Mesenchymal stem cell (in vitro differentiated cells and primary cell): ENCODE data around the gene PER3.

ENCODE experiments used
- DNase-seq: peaks from one replicate; pipeline ENCODE4 v3.0.0-alpha.2; 2013
- H2AFZ ChIP-seq: one replicate; pipeline ENCODE4 v1.6.1; 2013; ENCODE audit warnings: low read depth, mild to moderate bottlenecking, control low read depth, inconsistent platforms, low read length, moderate library complexity
- H2AK5ac ChIP-seq: 2 replicates; pipeline ENCODE4 v1.6.1; 2013; ENCODE audit warnings: low read length, moderate library complexity, mild to moderate bottlenecking, inconsistent platforms; ENCODE audit not compliant: severe bottlenecking
- H2BK120ac ChIP-seq: one replicate; pipeline ENCODE4 v1.6.1; 2013; ENCODE audit warnings: low read depth, mild to moderate bottlenecking, inconsistent platforms, low read length, moderate library complexity
- H2BK12ac ChIP-seq, 2 experiments: one replicate each; pipeline ENCODE4 v1.6.1; 2013; ENCODE audit warnings: inconsistent platforms in 2 of 2, low read length in 2 of 2, mild to moderate bottlenecking in 2 of 2, moderate library complexity in 2 of 2, control low read depth in 1 of 2
- H2BK15ac ChIP-seq: one replicate; pipeline ENCODE4 v1.6.1; 2013; ENCODE audit warnings: mild to moderate bottlenecking, low read depth, inconsistent platforms; ENCODE audit not compliant: poor library complexity, severe bottlenecking
- H2BK5ac ChIP-seq: 2 replicates; pipeline ENCODE4 v1.6.1; 2013; ENCODE audit warnings: low read depth, mild to moderate bottlenecking, low read length, control low read depth, inconsistent platforms; ENCODE audit not compliant: poor library complexity, severe bottlenecking
- H3K14ac ChIP-seq, 2 experiments: one replicate each; pipeline ENCODE4 v1.6.1; 2013; ENCODE audit warnings: inconsistent platforms in 2 of 2, low read length in 2 of 2, control low read depth in 1 of 2, mild to moderate bottlenecking in 1 of 2, moderate library complexity in 1 of 2
- H3K18ac ChIP-seq, 2 experiments: one replicate each; pipeline ENCODE4 v1.6.1; 2013; ENCODE audit warnings: inconsistent platforms in 2 of 2, low read length in 2 of 2, control low read depth in 1 of 2, low read depth in 1 of 2, mild to moderate bottlenecking in 1 of 2
- H3K23ac ChIP-seq, 2 experiments: one replicate each; pipeline ENCODE4 v1.6.1; 2013; ENCODE audit warnings: inconsistent platforms in 2 of 2, low read length in 2 of 2, mild to moderate bottlenecking in 2 of 2, moderate library complexity in 2 of 2, control low read depth in 1 of 2
- H3K27ac ChIP-seq: 2 replicates; pipeline ENCODE4 v1.5.1; 2013; ENCODE audit warnings: mild to moderate bottlenecking, moderate library complexity, low read length, control low read depth, inconsistent platforms; ENCODE audit not compliant: poor library complexity, severe bottlenecking
- H3K27me3 ChIP-seq, 2 experiments: 2 replicates each; pipeline versions ENCODE4 v1.6.1 to v1.7.0; 2013; ENCODE audit warnings: low read length in 2 of 2, mild to moderate bottlenecking in 2 of 2, moderate library complexity in 2 of 2, control low read depth in 1 of 2, inconsistent platforms in 1 of 2; ENCODE audit not compliant: control insufficient read depth in 1 of 2, insufficient read depth in 1 of 2
- H3K36me3 ChIP-seq, 2 experiments: 2 replicates each; pipeline versions ENCODE4 v1.6.1 to v1.7.0; 2013; ENCODE audit warnings: low read length in 2 of 2, control low read depth in 1 of 2, inconsistent platforms in 1 of 2, low read depth in 1 of 2, mild to moderate bottlenecking in 1 of 2; ENCODE audit not compliant: insufficient read depth in 2 of 2, control insufficient read depth in 1 of 2
- H3K4ac ChIP-seq, 2 experiments: one replicate each; pipeline ENCODE4 v1.6.1; 2013; ENCODE audit warnings: inconsistent platforms in 2 of 2, low read length in 2 of 2, mild to moderate bottlenecking in 2 of 2, moderate library complexity in 2 of 2, control low read depth in 1 of 2, low read depth in 1 of 2
- H3K4me1 ChIP-seq: 2 replicates; pipeline ENCODE4 v1.6.1; 2013; ENCODE audit warnings: low read depth, low read length, control low read depth; ENCODE audit not compliant: control insufficient read depth, insufficient read depth
- H3K4me2 ChIP-seq: 2 replicates; pipeline ENCODE4 v1.6.1; 2013; ENCODE audit warnings: low read length, mild to moderate bottlenecking, inconsistent platforms; ENCODE audit not compliant: poor library complexity, severe bottlenecking
- H3K4me3 ChIP-seq, 2 experiments: 2 replicates each; pipeline versions ENCODE4 v1.5.1 to v1.7.0; 2013; ENCODE audit warnings: low read length in 2 of 2, mild to moderate bottlenecking in 2 of 2, control low read depth in 1 of 2, low read depth in 1 of 2; ENCODE audit not compliant: insufficient read depth in 1 of 2
- H3K79me1 ChIP-seq: replicated peaks from 2 replicates; pipeline ENCODE4 v1.6.1; 2013; ENCODE audit warnings: mild to moderate bottlenecking, control low read depth, low read length, inconsistent platforms; ENCODE audit not compliant: poor library complexity, severe bottlenecking
- H3K9ac ChIP-seq: 2 replicates; pipeline ENCODE4 v1.7.0; 2013; ENCODE audit warnings: mild to moderate bottlenecking, low read length, moderate library complexity
- H3K9me3 ChIP-seq: 2 replicates; pipeline ENCODE4 v1.7.0; 2013; ENCODE audit warnings: mild to moderate bottlenecking, low read length; ENCODE audit not compliant: control insufficient read depth
- H4K8ac ChIP-seq: one replicate; pipeline ENCODE4 v1.6.1; 2013; ENCODE audit warnings: inconsistent platforms, mild to moderate bottlenecking, low read length, moderate library complexity
- H4K91ac ChIP-seq: one replicate; pipeline ENCODE4 v1.6.1; 2013; ENCODE audit warnings: mild to moderate bottlenecking, low read length, inconsistent platforms
- WGBS: methylation state at CpG from one replicate; pipeline ENCODE4 v1.1.7; 2013; ENCODE audit warnings: mixed read lengths; 5-methylcytosine and 5-hydroxymethylcytosine counted together

The PER3 gene

DNA sequence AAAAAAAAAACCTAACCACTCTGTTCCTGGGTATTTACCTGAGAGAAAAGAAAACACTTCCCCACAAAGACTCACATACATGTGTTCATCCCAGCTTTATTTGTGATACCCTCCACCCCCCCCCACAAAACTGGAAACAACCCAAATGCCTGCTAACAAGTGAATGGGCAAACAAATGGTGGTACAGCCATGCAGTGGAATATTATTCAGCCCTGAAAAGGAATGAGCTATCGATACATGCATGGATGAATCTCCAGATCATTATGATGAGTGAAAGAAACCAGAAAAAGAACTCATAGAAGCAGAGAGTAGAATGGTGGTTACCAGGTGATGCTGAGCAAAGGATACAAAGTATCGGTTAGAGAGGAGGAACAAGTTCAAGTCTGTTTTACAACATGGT lies 106.8 kb downstream of the PER3 start:
- Histone ChIP-seq H3K14ac (no peak overlapping the region), H2AK5ac (no peak overlapping the region), H3K79me1 (no peaks in the 10 kb centered on the region), H2BK120ac (no peak overlapping the region), H3K4me2 (no peak overlapping the region), H2BK12ac (no peak overlapping the region), H3K9me3 (no peaks in the 10 kb centered on the region), H4K8ac (no peak overlapping the region), H2AFZ (no peak overlapping the region), H3K18ac (no peak overlapping the region), H3K23ac (no peak overlapping the region), H3K27me3 (peaks cover 10% of the 10 kb centered on the region in 2 experiments), H2BK15ac (no peak overlapping the region), H3K27ac (no peak overlapping the region), H3K4ac (no peak overlapping the region), H3K36me3 (no peaks in the 10 kb centered on the region), H3K4me3 (no peak overlapping the region), H3K4me1 (no peaks in the 10 kb centered on the region), H4K91ac (no peak overlapping the region), H3K9ac (no peak overlapping the region), H2BK5ac (no peak overlapping the region)
- WGBS, result 98% methylated on average over 2 of the region's 2 CpGs
- DNase-seq, result no peak

DNA sequence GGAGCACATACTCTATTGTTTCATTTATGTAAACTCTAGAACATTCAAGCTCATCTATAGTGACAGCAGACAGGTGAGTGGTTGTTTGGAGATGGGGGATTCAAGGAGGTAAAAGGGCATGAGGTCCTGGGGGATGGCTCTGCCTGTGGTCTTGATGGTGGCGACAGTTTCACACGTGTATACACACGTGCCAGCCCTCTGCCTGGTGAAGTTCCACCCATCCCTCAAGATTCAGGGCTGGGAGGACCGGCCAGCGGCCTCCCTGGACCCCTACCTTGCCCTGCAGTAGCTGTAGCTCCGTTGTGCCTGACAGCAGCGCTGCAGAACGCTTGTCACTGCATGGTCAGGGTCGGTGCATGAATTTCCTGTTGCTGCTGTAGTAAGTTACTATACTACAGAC lies 107.7 kb downstream of the PER3 start:
- H4K91ac ChIP-seq, result peak overlapping the region; percentile 66
- no peak overlapping the region for H3K4me2 ChIP-seq
- no peak overlapping the region for H3K4ac ChIP-seq
- no peaks in the 10 kb centered on the region for H3K36me3 ChIP-seq
- peaks cover 2 to 10% of the 10 kb centered on the region in 2 experiments for H3K27me3 ChIP-seq
- H4K8ac ChIP-seq, result no peak overlapping the region
- 80% methylated on average over 9 of the region's 9 CpGs for WGBS
- no peak overlapping the region for H2BK12ac ChIP-seq
- H3K23ac ChIP-seq, result no peak overlapping the region
- no peak overlapping the region for H3K9ac ChIP-seq
- no peak overlapping the region for H2AFZ ChIP-seq
- H3K4me3 ChIP-seq, result no peak overlapping the region
- no peaks in the 10 kb centered on the region for H3K79me1 ChIP-seq
- no peak for DNase-seq
- no peak overlapping the region for H3K27ac ChIP-seq
- H3K4me1 ChIP-seq, result no peaks in the 10 kb centered on the region
- H3K9me3 ChIP-seq, result no peaks in the 10 kb centered on the region
- no peak overlapping the region for H2AK5ac ChIP-seq
- H2BK5ac ChIP-seq, result no peak overlapping the region
- no peak overlapping the region for H2BK15ac ChIP-seq
- no peak overlapping the region for H3K14ac ChIP-seq
- no peak overlapping the region for H2BK120ac ChIP-seq
- H3K18ac ChIP-seq, result no peak overlapping the region

DNA sequence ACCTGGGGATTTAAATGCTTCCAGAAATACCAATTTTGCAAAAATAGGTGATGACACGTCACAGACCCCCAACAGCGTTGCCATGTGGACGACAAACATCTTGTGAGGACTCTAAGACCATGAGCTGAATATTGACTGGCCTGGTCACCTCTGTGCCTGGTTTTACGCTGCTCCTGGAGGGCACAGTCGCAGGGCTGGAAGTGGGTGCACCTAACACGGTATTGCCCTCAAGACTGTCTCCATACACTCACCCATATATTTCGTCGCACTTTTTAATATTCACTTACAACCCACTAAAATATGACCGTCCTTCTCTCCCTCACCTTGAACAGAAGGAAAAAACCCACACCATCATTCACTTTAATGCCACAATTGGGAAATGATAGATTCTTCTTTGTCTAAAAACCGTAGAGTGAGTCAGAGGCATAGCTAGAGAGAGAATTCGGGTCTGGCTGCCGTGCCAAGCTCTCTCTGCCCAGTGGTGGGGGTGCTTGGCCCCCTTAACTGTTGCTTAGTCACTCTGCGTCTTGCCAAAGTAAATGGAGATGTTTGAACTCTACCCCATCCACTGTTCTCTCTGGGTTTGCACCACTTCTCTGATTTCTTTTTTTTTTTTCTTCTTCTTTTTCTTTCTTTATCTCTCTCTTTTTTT lies 109.6 kb downstream of the PER3 start:
- H2BK15ac ChIP-seq, result no peak overlapping the region
- no peak overlapping the region for H3K4ac ChIP-seq
- H3K9ac ChIP-seq, result no peak overlapping the region
- H2BK12ac ChIP-seq, result no peak overlapping the region
- no peak overlapping the region for H3K14ac ChIP-seq
- WGBS, result 93% methylated on average over 13 of the region's 13 CpGs
- no peak overlapping the region for H2BK120ac ChIP-seq
- no peaks in the 10 kb centered on the region for H3K4me1 ChIP-seq
- H4K8ac ChIP-seq, result no peak overlapping the region
- no peak for DNase-seq
- no peak overlapping the region for H4K91ac ChIP-seq
- no peak overlapping the region for H2BK5ac ChIP-seq
- no peak overlapping the region for H3K23ac ChIP-seq
- no peaks in the 10 kb centered on the region for H3K79me1 ChIP-seq
- H3K18ac ChIP-seq, result no peak overlapping the region
- H3K9me3 ChIP-seq, result no peaks in the 10 kb centered on the region
- H3K4me2 ChIP-seq, result no peak overlapping the region
- H3K27me3 ChIP-seq, result peaks cover 0 to 5% of the 10 kb centered on the region in 2 experiments
- no peak overlapping the region for H3K27ac ChIP-seq
- no peak overlapping the region for H3K4me3 ChIP-seq
- no peak overlapping the region for H2AFZ ChIP-seq
- no peak overlapping the region for H2AK5ac ChIP-seq
- H3K36me3 ChIP-seq, result no peaks in the 10 kb centered on the region
